Peyer's patch (tissue), 4 donors: ENCODE measurements around the gene MTF1. TPM values are rescaled to one million over a fixed set of nuclear protein-coding genes. Genes with fewer than 3 reads are reported as not detected.

Experiments
- DNase-seq, 3 donors: peaks; one replicate each; pipeline ENCODE4 v3.0.0-alpha.2; 2017 to 2019
- H3K27ac ChIP-seq, 4 donors: fragments of 200-600 bp; sonication (generic); one replicate each; pipeline ENCODE4 v1.5.1; 2016 to 2019
- H3K27me3 ChIP-seq, 2 donors: fragments of 200-600 bp; sonication (generic); one replicate each; pipeline ENCODE4 v1.5.1; 2019
- H3K36me3 ChIP-seq, 3 donors: fragments of 200-600 bp; sonication (generic); one replicate each; pipeline ENCODE4 v1.5.1; 2016 to 2019
- H3K4me1 ChIP-seq, 4 donors: fragments of 200-600 bp; sonication (generic); one replicate each; pipeline ENCODE4 v1.5.1; 2016 to 2019
- H3K4me3 ChIP-seq, 4 donors: fragments of 200-600 bp; sonication (generic); 1 replicate in 3 of 4; 2 replicates in 1 of 4; pipeline ENCODE4 v1.5.1; 2016 to 2019; ENCODE audit warnings: mild to moderate bottlenecking in 1 of 4
- H3K9me3 ChIP-seq, 4 donors: fragments of 200-600 bp; sonication (generic); one replicate each; pipeline ENCODE4 v1.5.1; 2016 to 2019; ENCODE audit warnings: mild to moderate bottlenecking in 1 of 4
- CTCF ChIP-seq, 6 experiments: fragments of 450-650 bp in 4 of 6; fragments of 200-600 bp in 2 of 6; sonication (generic) in 1 of 6; IDR thresholded peaks; one replicate each; pipeline ENCODE4 v1.5.1; 2017 to 2019; ENCODE audit warnings: antibody characterized with exemption in 6 of 6, mild to moderate bottlenecking in 3 of 6, moderate library complexity in 1 of 6
- POLR2A ChIP-seq, 2 donors: fragments of 450-650 bp; IDR thresholded peaks; one replicate each; pipeline ENCODE4 v1.5.1; 2017; ENCODE audit warnings: antibody characterized with exemption in 2 of 2, mild to moderate bottlenecking in 2 of 2, moderate library complexity in 2 of 2
- total RNA-seq, 4 donors: library from RNA; depleted of rRNA; stranded (reverse); fragments of >200 nt; gene quantifications; one replicate each; pipeline ENCODE4 v1.1.0, GENCODE V29; 2016

MTF1 gene
- total RNA-seq, 4 donors from 2014 or later: 4.1 to 9.5 (median 8.1) TPM

GRCh38 chr1:37808369-37809319 is 50.7 kb downstream of the MTF1 start:
- TF ChIP-seq CTCF (IDR thresholded peaks at IDR 0.05): no peak
- peak in 1 of 2 donors; percentile 2 for TF ChIP-seq POLR2A (IDR thresholded peaks at IDR 0.05)
- H3K27ac ChIP-seq: peak overlapping the region; percentile 89 to 97 (median 92)
- H3K9me3 ChIP-seq: no peaks in the 10 kb centered on the region
- peaks cover 0 to 27% (median 15%) of the 10 kb centered on the region in 4 donors for H3K4me1 ChIP-seq
- no peaks in the 10 kb centered on the region for H3K27me3 ChIP-seq
- DNase-seq: peak in 2 of 3 donors; percentile 61 to 88
- H3K36me3 ChIP-seq: peaks cover 0 to 40% (median 0%) of the 10 kb centered on the region in 3 donors
- H3K4me3 ChIP-seq: peak overlapping the region; percentile 63 to 96 (median 94)

GRCh38 chr1:37807555-37808368 is 51.6 kb downstream of the MTF1 start, which contains the start of the genes C1orf122 and YRDC:
Gene C1orf122 (plus strand): TSS chr1:37807790. CDS start chr1:37808405, 615 bp downstream.
Gene YRDC (minus strand): TSS chr1:37808208. CDS start chr1:37808180, 28 bp downstream.
- peak; percentile 92 to 97 (median 96) for DNase-seq
- Histone ChIP-seq H3K27ac (peak within 1 kb of the TSS; percentile 89 to 97 (median 92)), H3K4me3 (peak within 1 kb of the TSS; percentile 63 to 96 (median 94)), H3K4me1 (peaks cover 0 to 27% (median 15%) of the 10 kb centered on the region in 4 donors), H3K9me3 (no peaks in the 10 kb centered on the region), H3K36me3 (peaks cover 0 to 49% (median 0%) of the 10 kb centered on the region in 3 donors), H3K27me3 (no peaks in the 10 kb centered on the region)
- peak; percentile 74 to 80 for TF ChIP-seq POLR2A (IDR thresholded peaks at IDR 0.05)
- TF ChIP-seq CTCF (IDR thresholded peaks at IDR 0.05): peak in 1 of 6 experiments; percentile 9

DNA sequence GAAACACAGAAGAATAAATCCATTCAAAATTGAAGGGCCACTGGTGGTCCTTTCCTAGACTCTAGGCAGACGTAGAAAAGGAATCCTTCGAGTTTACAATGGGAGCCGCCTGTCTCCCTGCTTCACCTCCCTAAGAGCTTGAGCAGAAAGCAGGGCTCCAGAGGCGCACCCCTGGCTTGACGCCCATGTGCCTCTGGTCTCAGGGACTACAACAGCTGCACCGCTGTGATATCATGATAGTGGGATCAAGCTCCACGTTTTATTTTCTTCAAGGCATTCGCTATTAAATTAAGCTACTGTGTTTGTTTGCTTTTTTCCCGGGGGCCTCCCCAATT is 52.2 kb downstream of the MTF1 start:
- H3K9me3 ChIP-seq: no peaks in the 10 kb centered on the region
- H3K27me3 ChIP-seq: no peaks in the 10 kb centered on the region
- peaks cover 0 to 55% (median 0%) of the 10 kb centered on the region in 3 donors for H3K36me3 ChIP-seq
- TF ChIP-seq POLR2A (IDR thresholded peaks at IDR 0.05) (no peak), CTCF (IDR thresholded peaks at IDR 0.05) (no peak)
- H3K27ac ChIP-seq: peak overlapping the region; percentile 89 to 97 (median 92)
- H3K4me1 ChIP-seq: peaks cover 0 to 27% (median 15%) of the 10 kb centered on the region in 4 donors
- no peak for DNase-seq
- H3K4me3 ChIP-seq: peak overlapping the region; percentile 63 to 96 (median 94)

- H3K36me3 ChIP-seq: peaks cover 0 to 62% (median 0%) of the 10 kb centered on the region in 3 donors
- H3K27me3 ChIP-seq: no peaks in the 10 kb centered on the region
- H3K9me3 ChIP-seq: no peaks in the 10 kb centered on the region
- no peak overlapping the region for H3K27ac ChIP-seq
- no peak overlapping the region for H3K4me3 ChIP-seq
- no peak for DNase-seq
- peaks cover 0 to 12% (median 9%) of the 10 kb centered on the region in 4 donors for H3K4me1 ChIP-seq
- TF ChIP-seq CTCF (IDR thresholded peaks at IDR 0.05): no peak
- TF ChIP-seq POLR2A (IDR thresholded peaks at IDR 0.05): no peak
Measured at GRCh38 chr1:37802439-37802838, 57.0 kb downstream of the MTF1 start.

DNA sequence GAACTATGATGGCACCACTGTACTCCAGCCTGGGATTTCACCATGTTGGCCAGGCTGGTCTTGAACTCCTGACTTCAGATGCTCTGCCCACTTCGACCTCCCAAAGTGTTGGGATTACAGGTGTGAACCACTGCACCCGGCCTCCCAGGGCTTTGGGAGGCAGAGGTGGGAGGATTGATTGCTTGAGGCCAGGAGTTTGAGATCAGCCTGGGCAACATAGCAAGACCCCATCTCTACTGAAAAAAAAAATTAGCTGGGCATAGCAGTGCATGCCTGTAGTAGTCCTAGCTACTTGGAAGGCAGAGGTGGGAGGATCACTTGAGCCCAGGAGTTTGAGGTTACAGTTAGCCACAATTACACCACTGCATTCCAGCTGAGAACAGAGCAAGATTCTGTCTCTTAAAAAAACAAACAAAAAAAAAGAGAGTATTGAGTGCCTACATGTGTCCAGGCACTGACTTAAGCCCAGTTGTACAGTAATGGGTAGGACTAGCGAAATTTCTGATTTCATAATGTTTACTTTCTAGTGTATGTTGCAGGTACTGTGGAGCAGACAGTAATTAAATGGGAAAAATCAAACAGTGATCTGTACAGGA is 61.5 kb downstream of the MTF1 start:
- Histone ChIP-seq H3K27ac (no peak overlapping the region), H3K4me3 (no peak overlapping the region), H3K4me1 (peaks cover 0 to 17% (median 8%) of the 10 kb centered on the region in 4 donors), H3K9me3 (no peaks in the 10 kb centered on the region), H3K27me3 (no peaks in the 10 kb centered on the region), H3K36me3 (peaks cover 0 to 21% (median 0%) of the 10 kb centered on the region in 3 donors)
- DNase-seq: no peak
- TF ChIP-seq CTCF (IDR thresholded peaks at IDR 0.05) (no peak), POLR2A (IDR thresholded peaks at IDR 0.05) (no peak)
